Measurements from ENCODE around the gene CCT8. TPM values are rescaled to one million over a fixed set of nuclear protein-coding genes. Genes with fewer than 3 reads are reported as not detected.

The CCT8 gene
- total RNA-seq, 1 experiment from 2014 or later = 128 TPM

- Histone ChIP-seq H3F3A (ENCODE audit: insufficient read depth, low read depth) (no peaks in the 10 kb centered on the region; the same call in 1 of the 2 replicates), H3K9me2 (ENCODE audit: insufficient read depth) (no peaks in the 10 kb centered on the region), H3K9me3 (ENCODE audit: insufficient read depth, low read depth) (no peaks in the 10 kb centered on the region), H3K36me3 (ENCODE audit: low read depth) (no peaks in the 10 kb centered on the region), H4K20me1 (ENCODE audit: insufficient read depth) (no peaks in the 10 kb centered on the region), H2AFZ (no peak overlapping the region), H3K4me2 (no peak overlapping the region), H3K27me3 (ENCODE audit: insufficient read depth, low read depth) (no peaks in the 10 kb centered on the region), H3K27ac (no peak overlapping the region), H3K4me1 (replicated peaks; ENCODE audit: insufficient read depth) (peaks cover 5% of the 10 kb centered on the region), H3K79me2 (ENCODE audit: low read depth) (no peaks in the 10 kb centered on the region), H3K4me3 (no peak overlapping the region)
- intact Hi-C loops (cut with micrococcal nuclease; ENCODE audit: unreplicated experiment) = no loop called here
- DNase-seq = no peak
- CTCF ChIA-PET = no interaction called here
- BruUV-seq (replicated peaks) = no TSS peak
- POLR2A ChIA-PET (ENCODE audit: unreplicated experiment) = no interaction called here
- TF ChIP-seq EZH2 (IDR thresholded peaks at IDR 0.05; ENCODE audit: low read depth) = no peak
- TF ChIP-seq, protein P1, sequence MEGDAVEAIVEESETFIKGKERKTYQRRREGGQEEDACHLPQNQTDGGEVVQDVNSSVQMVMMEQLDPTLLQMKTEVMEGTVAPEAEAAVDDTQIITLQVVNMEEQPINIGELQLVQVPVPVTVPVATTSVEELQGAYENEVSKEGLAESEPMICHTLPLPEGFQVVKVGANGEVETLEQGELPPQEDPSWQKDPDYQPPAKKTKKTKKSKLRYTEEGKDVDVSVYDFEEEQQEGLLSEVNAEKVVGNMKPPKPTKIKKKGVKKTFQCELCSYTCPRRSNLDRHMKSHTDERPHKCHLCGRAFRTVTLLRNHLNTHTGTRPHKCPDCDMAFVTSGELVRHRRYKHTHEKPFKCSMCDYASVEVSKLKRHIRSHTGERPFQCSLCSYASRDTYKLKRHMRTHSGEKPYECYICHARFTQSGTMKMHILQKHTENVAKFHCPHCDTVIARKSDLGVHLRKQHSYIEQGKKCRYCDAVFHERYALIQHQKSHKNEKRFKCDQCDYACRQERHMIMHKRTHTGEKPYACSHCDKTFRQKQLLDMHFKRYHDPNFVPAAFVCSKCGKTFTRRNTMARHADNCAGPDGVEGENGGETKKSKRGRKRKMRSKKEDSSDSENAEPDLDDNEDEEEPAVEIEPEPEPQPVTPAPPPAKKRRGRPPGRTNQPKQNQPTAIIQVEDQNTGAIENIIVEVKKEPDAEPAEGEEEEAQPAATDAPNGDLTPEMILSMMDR (conservative IDR thresholded peaks at IDR 0.05) = no peak
These were observed 65.1 kb downstream of the CCT8 start for GRCh38 chr21:29008367-29008766.

DNA sequence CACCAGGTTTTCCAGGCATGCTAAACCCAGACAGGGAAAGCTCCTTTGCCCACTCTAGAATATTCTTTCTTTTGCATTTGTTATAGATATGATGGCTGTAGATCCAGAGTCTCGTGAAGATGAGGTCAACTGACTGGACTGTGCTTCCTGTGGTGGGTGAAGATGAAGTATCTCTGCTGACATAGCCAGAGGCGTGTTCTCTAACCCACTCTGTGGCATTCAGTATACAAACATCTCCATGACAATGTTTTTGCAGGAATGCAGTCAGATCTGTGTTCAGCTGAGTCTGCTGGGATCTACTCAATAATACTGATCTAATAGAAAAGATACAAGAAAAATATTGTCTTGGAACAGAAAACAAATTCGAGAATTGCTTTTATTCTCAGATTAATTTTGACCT is 65.6 kb downstream of the CCT8 start:
- ChIA-PET CTCF (no interaction called here), POLR2A (ENCODE audit: unreplicated experiment) (no interaction called here)
- Histone ChIP-seq H3K36me3 (ENCODE audit: low read depth) (no peaks in the 10 kb centered on the region), H3K4me3 (no peak overlapping the region), H4K20me1 (ENCODE audit: insufficient read depth) (no peaks in the 10 kb centered on the region), H3K9me2 (ENCODE audit: insufficient read depth) (no peaks in the 10 kb centered on the region), H3K4me2 (no peak overlapping the region), H2AFZ (no peak overlapping the region), H3F3A (ENCODE audit: insufficient read depth, low read depth) (no peaks in the 10 kb centered on the region; the same call in 1 of the 2 replicates), H3K79me2 (ENCODE audit: low read depth) (no peaks in the 10 kb centered on the region), H3K9me3 (ENCODE audit: insufficient read depth, low read depth) (no peaks in the 10 kb centered on the region), H3K27me3 (ENCODE audit: insufficient read depth, low read depth) (no peaks in the 10 kb centered on the region), H3K4me1 (replicated peaks; ENCODE audit: insufficient read depth) (peaks cover 5% of the 10 kb centered on the region), H3K27ac (no peak overlapping the region)
- no TSS peak for BruUV-seq (replicated peaks)
- intact Hi-C loops (cut with micrococcal nuclease; ENCODE audit: unreplicated experiment) = no loop called here
- DNase-seq = no peak
- TF ChIP-seq EZH2 (IDR thresholded peaks at IDR 0.05; ENCODE audit: low read depth) = no peak
- TF ChIP-seq, protein P1 (conservative IDR thresholded peaks at IDR 0.05) = no peak

GRCh38 chr21:29007135-29007534 is 66.3 kb downstream of the CCT8 start:
- H4K20me1 ChIP-seq (ENCODE audit: insufficient read depth) = no peaks in the 10 kb centered on the region
- H3K4me1 ChIP-seq (replicated peaks; ENCODE audit: insufficient read depth) = peaks cover 5% of the 10 kb centered on the region
- no peak overlapping the region for H2AFZ ChIP-seq
- H3K27ac ChIP-seq = no peak overlapping the region
- no peaks in the 10 kb centered on the region for H3K36me3 ChIP-seq (ENCODE audit: low read depth)
- ChIA-PET POLR2A (ENCODE audit: unreplicated experiment) (no interaction called here), CTCF (no interaction called here)
- no peak for DNase-seq
- TF ChIP-seq, protein P1 (conservative IDR thresholded peaks at IDR 0.05) = no peak
- no peak for TF ChIP-seq EZH2 (IDR thresholded peaks at IDR 0.05; ENCODE audit: low read depth)
- H3K4me2 ChIP-seq = no peak overlapping the region
- no peak overlapping the region for H3K4me3 ChIP-seq
- no peaks in the 10 kb centered on the region for H3K79me2 ChIP-seq (ENCODE audit: low read depth)
- peaks cover 3% of the 10 kb centered on the region for H3F3A ChIP-seq (ENCODE audit: insufficient read depth, low read depth)
- no peaks in the 10 kb centered on the region for H3K27me3 ChIP-seq (ENCODE audit: insufficient read depth, low read depth)
- no peaks in the 10 kb centered on the region for H3K9me2 ChIP-seq (ENCODE audit: insufficient read depth)
- H3K9me3 ChIP-seq (ENCODE audit: insufficient read depth, low read depth) = no peaks in the 10 kb centered on the region
- no TSS peak for BruUV-seq (replicated peaks)
- intact Hi-C loops (cut with micrococcal nuclease; ENCODE audit: unreplicated experiment) = no loop called here

Other genes with a start within 250 kb of the CCT8 start
- 14.9 and 18.7 TPM in 2 replicates for gene LTN1, start 80.8 kb downstream of the CCT8 start, total RNA-seq (2021)
- gene RWDD2B, start 54.3 kb downstream of the CCT8 start, total RNA-seq (2021) = 12.4 and 18.7 TPM in 2 replicates
- gene USP16, start 49.0 kb downstream of the CCT8 start, total RNA-seq (2021) = 18.6 and 24.6 TPM in 2 replicates
- 0.37 and 0.50 TPM in 2 replicates for gene MAP3K7CL, start 57.0 kb upstream of the CCT8 start, total RNA-seq (2021)
- 32.3 and 39.9 TPM in 2 replicates for gene BACH1, start 225.3 kb upstream of the CCT8 start, total RNA-seq (2021)

Measured in PC-9 (cell line).